ENCODE results near the gene DNASE1L3.

- no peak for TF ChIP-seq CTCF (IDR thresholded peaks at IDR 0.05; ENCODE audit: poor library complexity)
- TF ChIP-seq EZH2 (IDR thresholded peaks at IDR 0.05; ENCODE audit: borderline replicate concordance): no peak
- TF ChIP-seq EZH2phosphoT487 (IDR thresholded peaks at IDR 0.05; ENCODE audit: low read depth, severe bottlenecking, unreplicated experiment): no peak
Observed at GRCh38 chr3:58210761-58211460, at the start of gene DNASE1L3.
